Mucosa of stomach (tissue), 1 donor: ENCODE measurements around the gene BIRC7.

ENCODE experiments used
- H3K27me3 ChIP-seq: one replicate; pipeline ENCODE4 v1.7.0; 2013; ENCODE audit warnings: mild to moderate bottlenecking, low read length; ENCODE audit not compliant: control insufficient read depth, insufficient read depth
- H3K36me3 ChIP-seq: one replicate; pipeline ENCODE4 v1.7.0; 2013; ENCODE audit warnings: low read length; ENCODE audit not compliant: control insufficient read depth, insufficient read depth
- H3K4me1 ChIP-seq: one replicate; pipeline ENCODE4 v1.7.0; 2013; ENCODE audit warnings: mild to moderate bottlenecking, low read length; ENCODE audit not compliant: control insufficient read depth, insufficient read depth
- H3K4me3 ChIP-seq: one replicate; pipeline ENCODE4 v1.7.0; 2013; ENCODE audit warnings: low read length
- H3K9ac ChIP-seq: one replicate; pipeline ENCODE4 v1.7.0; 2013; ENCODE audit warnings: mild to moderate bottlenecking, low read length, moderate library complexity
- H3K9me3 ChIP-seq: one replicate; pipeline ENCODE4 v1.7.0; 2013; ENCODE audit warnings: mild to moderate bottlenecking, low read length, moderate library complexity; ENCODE audit not compliant: control insufficient read depth
- donor health status: Pancreatic carcinoma.

Gene BIRC7

GRCh38 chr20:63277466-63278272, 42.0 kb downstream of the BIRC7 start:
- Histone ChIP-seq H3K9ac (no peak overlapping the region), H3K9me3 (no peaks in the 10 kb centered on the region), H3K4me1 (peaks cover 12% of the 10 kb centered on the region), H3K36me3 (peaks cover 8% of the 10 kb centered on the region), H3K4me3 (no peak overlapping the region), H3K27me3 (no peaks in the 10 kb centered on the region)

GRCh38 chr20:63278661-63279060, 43.0 kb downstream of the BIRC7 start:
- no peak overlapping the region for H3K9ac ChIP-seq
- no peaks in the 10 kb centered on the region for H3K9me3 ChIP-seq
- peaks cover 8% of the 10 kb centered on the region for H3K36me3 ChIP-seq
- H3K4me1 ChIP-seq: peaks cover 9% of the 10 kb centered on the region
- no peak overlapping the region for H3K4me3 ChIP-seq
- H3K27me3 ChIP-seq: no peaks in the 10 kb centered on the region

- Histone ChIP-seq H3K4me3 (no peak overlapping the region), H3K4me1 (no peaks in the 10 kb centered on the region), H3K9me3 (no peaks in the 10 kb centered on the region), H3K27me3 (no peaks in the 10 kb centered on the region), H3K36me3 (peaks cover 8% of the 10 kb centered on the region), H3K9ac (no peak overlapping the region)
Observed at GRCh38 chr20:63279931-63280330, 44.2 kb downstream of the BIRC7 start.

- H3K36me3 ChIP-seq: peaks cover 8% of the 10 kb centered on the region
- no peaks in the 10 kb centered on the region for H3K4me1 ChIP-seq
- H3K27me3 ChIP-seq: no peaks in the 10 kb centered on the region
- H3K9me3 ChIP-seq: no peaks in the 10 kb centered on the region
- H3K9ac ChIP-seq: no peak overlapping the region
- H3K4me3 ChIP-seq: no peak overlapping the region
Observed at GRCh38 chr20:63280371-63280770, 44.7 kb downstream of the BIRC7 start.

GRCh38 chr20:63280929-63281545, 45.3 kb downstream of the BIRC7 start:
- Histone ChIP-seq H3K36me3 (peaks cover 8% of the 10 kb centered on the region), H3K27me3 (no peaks in the 10 kb centered on the region), H3K9me3 (no peaks in the 10 kb centered on the region), H3K4me3 (no peak overlapping the region), H3K9ac (no peak overlapping the region), H3K4me1 (no peaks in the 10 kb centered on the region)

GRCh38 chr20:63281742-63282665, 46.3 kb downstream of the BIRC7 start:
- Histone ChIP-seq H3K4me3 (no peak overlapping the region), H3K4me1 (no peaks in the 10 kb centered on the region), H3K9me3 (no peaks in the 10 kb centered on the region), H3K9ac (no peak overlapping the region), H3K27me3 (no peaks in the 10 kb centered on the region), H3K36me3 (no peaks in the 10 kb centered on the region)

GRCh38 chr20:63282946-63283345, 47.2 kb downstream of the BIRC7 start:
- Histone ChIP-seq H3K4me3 (no peak overlapping the region), H3K27me3 (no peaks in the 10 kb centered on the region), H3K36me3 (no peaks in the 10 kb centered on the region), H3K9ac (no peak overlapping the region), H3K4me1 (no peaks in the 10 kb centered on the region), H3K9me3 (no peaks in the 10 kb centered on the region)

- H3K9me3 ChIP-seq: no peaks in the 10 kb centered on the region
- no peaks in the 10 kb centered on the region for H3K36me3 ChIP-seq
- no peak overlapping the region for H3K9ac ChIP-seq
- H3K4me3 ChIP-seq: no peak overlapping the region
- H3K27me3 ChIP-seq: no peaks in the 10 kb centered on the region
- H3K4me1 ChIP-seq: no peaks in the 10 kb centered on the region
Observed at GRCh38 chr20:63283397-63284082, 47.8 kb downstream of the BIRC7 start.

GRCh38 chr20:63284083-63284440, 48.4 kb downstream of the BIRC7 start:
- Histone ChIP-seq H3K4me1 (no peaks in the 10 kb centered on the region), H3K36me3 (no peaks in the 10 kb centered on the region), H3K9me3 (no peaks in the 10 kb centered on the region), H3K4me3 (no peak overlapping the region), H3K27me3 (no peaks in the 10 kb centered on the region), H3K9ac (no peak overlapping the region)

- H3K4me3 ChIP-seq: no peak overlapping the region
- no peaks in the 10 kb centered on the region for H3K36me3 ChIP-seq
- no peaks in the 10 kb centered on the region for H3K27me3 ChIP-seq
- H3K4me1 ChIP-seq: no peaks in the 10 kb centered on the region
- no peaks in the 10 kb centered on the region for H3K9me3 ChIP-seq
- no peak overlapping the region for H3K9ac ChIP-seq
Observed at GRCh38 chr20:63284544-63284949, 48.8 kb downstream of the BIRC7 start.

- Histone ChIP-seq H3K4me1 (no peaks in the 10 kb centered on the region), H3K36me3 (no peaks in the 10 kb centered on the region), H3K4me3 (no peak overlapping the region), H3K9me3 (no peaks in the 10 kb centered on the region), H3K27me3 (no peaks in the 10 kb centered on the region), H3K9ac (no peak overlapping the region)
Observed at GRCh38 chr20:63284981-63285524, 49.3 kb downstream of the BIRC7 start.
